Glutamatergic neuron (in vitro differentiated cells): ENCODE data around the gene HTR3C. TPM values are rescaled to one million over a fixed set of nuclear protein-coding genes. Genes with fewer than 3 reads are reported as not detected.
"Not testable (repeated sequence)": the region's sequence is repeated elsewhere in the genome, so short reads cannot be mapped to it uniquely, and the experiment has no call there.

Source experiments
- DNase-seq: peaks from one replicate; pipeline ENCODE4 v3.0.0; 2022
- H3K27ac Mint-ChIP-seq: one replicate; pipeline ENCODE4 v1.8.0; 2020; ENCODE audit warnings: mild to moderate bottlenecking, mixed read lengths, inconsistent platforms; ENCODE audit not compliant: unreplicated experiment
- H3K27me3 Mint-ChIP-seq: one replicate; pipeline ENCODE4 v1.8.0; 2020; ENCODE audit warnings: mild to moderate bottlenecking, moderate library complexity, mixed read lengths, inconsistent platforms; ENCODE audit not compliant: unreplicated experiment
- H3K36me3 Mint-ChIP-seq: one replicate; pipeline ENCODE4 v1.8.0; 2020; ENCODE audit warnings: mild to moderate bottlenecking, mixed read lengths, inconsistent platforms; ENCODE audit not compliant: unreplicated experiment
- H3K4me1 Mint-ChIP-seq: one replicate; pipeline ENCODE4 v1.8.0; 2020; ENCODE audit warnings: mild to moderate bottlenecking, low read depth, mixed read lengths, inconsistent platforms; ENCODE audit not compliant: unreplicated experiment
- H3K4me3 Mint-ChIP-seq: one replicate; pipeline ENCODE4 v1.8.0; 2020; ENCODE audit warnings: mild to moderate bottlenecking, mixed read lengths, inconsistent platforms; ENCODE audit not compliant: unreplicated experiment
- H3K9me3 Mint-ChIP-seq: one replicate; pipeline ENCODE4 v1.8.0; 2020; ENCODE audit warnings: mild to moderate bottlenecking, moderate library complexity, mixed read lengths, inconsistent platforms; ENCODE audit not compliant: unreplicated experiment
- CTCF ChIP-seq: fragments of 200-600 bp; sonication (generic); IDR thresholded peaks from one replicate; pipeline ENCODE4 v1.5.0; 2021; ENCODE audit not compliant: partially characterized antibody, unreplicated experiment
- total RNA-seq: library from RNA; stranded (reverse); fragmentation: NEBNext Ultra II Directional; extraction: Animal tissue kit (Norgen Biotek cat#: 25700); gene quantifications from one replicate; pipeline ENCODE4 v1.2.1, GENCODE V29; 2021; ENCODE audit not compliant: unreplicated experiment

The HTR3C gene
- total RNA-seq, 1 donor from 2014 or later = not detected

GRCh38 chr3:184022323-184022722 lies 30.5 kb upstream of the HTR3C start:
- no peak for DNase-seq
- Mint-ChIP-seq H3K27ac (no peak overlapping the region), H3K9me3 (peaks cover 7% of the 10 kb centered on the region), H3K4me3 (no peak overlapping the region), H3K36me3 (no peaks in the 10 kb centered on the region), H3K27me3 (peaks cover 3% of the 10 kb centered on the region), H3K4me1 (peaks cover 5% of the 10 kb centered on the region)
- TF ChIP-seq CTCF = no peak

- H3K27me3 Mint-ChIP-seq, H3K4me1 Mint-ChIP-seq, H3K36me3 Mint-ChIP-seq, H3K4me3 Mint-ChIP-seq, H3K9me3 Mint-ChIP-seq, DNase-seq: not testable (repeated sequence)
- peak overlapping the region; percentile 38 for H3K27ac Mint-ChIP-seq
Observed at GRCh38 chr3:184025256-184025655, 27.6 kb upstream of the HTR3C start.

- DNase-seq, H3K27me3 Mint-ChIP-seq, H3K36me3 Mint-ChIP-seq, H3K4me1 Mint-ChIP-seq, H3K4me3 Mint-ChIP-seq, H3K9me3 Mint-ChIP-seq, H3K27ac Mint-ChIP-seq: not testable (repeated sequence)
Observed at GRCh38 chr3:184028275-184028890, 24.5 kb upstream of the HTR3C start.

- no peak for TF ChIP-seq CTCF
- H3K4me3 Mint-ChIP-seq = no peak overlapping the region
- DNase-seq = no peak
- peaks cover 4% of the 10 kb centered on the region for H3K9me3 Mint-ChIP-seq
- H3K4me1 Mint-ChIP-seq = peaks cover 1% of the 10 kb centered on the region
- H3K27ac Mint-ChIP-seq = no peak overlapping the region
- peaks cover 7% of the 10 kb centered on the region for H3K27me3 Mint-ChIP-seq
- H3K36me3 Mint-ChIP-seq = no peaks in the 10 kb centered on the region
Observed at GRCh38 chr3:184029443-184029842, 23.4 kb upstream of the HTR3C start.

GRCh38 chr3:184030536-184030935 lies 22.3 kb upstream of the HTR3C start:
- H3K27me3 Mint-ChIP-seq = peaks cover 7% of the 10 kb centered on the region
- H3K27ac Mint-ChIP-seq = no peak overlapping the region
- no peak for DNase-seq
- H3K36me3 Mint-ChIP-seq = no peaks in the 10 kb centered on the region
- peaks cover 2% of the 10 kb centered on the region for H3K9me3 Mint-ChIP-seq
- no peak for TF ChIP-seq CTCF
- no peak overlapping the region for H3K4me3 Mint-ChIP-seq
- H3K4me1 Mint-ChIP-seq = no peaks in the 10 kb centered on the region

- Mint-ChIP-seq H3K27me3 (peaks cover 7% of the 10 kb centered on the region), H3K4me3 (no peak within 1 kb of the TSS), H3K9me3 (peaks cover 2% of the 10 kb centered on the region), H3K4me1 (no peaks in the 10 kb centered on the region), H3K36me3 (no peaks in the 10 kb centered on the region), H3K27ac (no peak within 1 kb of the TSS)
- no peak for TF ChIP-seq CTCF
- DNase-seq = no peak
Observed at GRCh38 chr3:184031187-184031792, 21.6 kb upstream of the HTR3C start, which contains the start of gene HTR3D. Gene HTR3D (plus strand): TSS chr3:184031742. CDS start chr3:184031742, 0 bp downstream.
